ENCODE data around the gene OSTN.
"Not testable (repeated sequence)": the region's sequence is repeated elsewhere in the genome, so short reads cannot be mapped to it uniquely, and the experiment has no call there.

The OSTN gene

GRCh38 chr3:191221638-191222037, 22.6 kb downstream of the OSTN start:
- no peak for DNase-seq (ENCODE audit: low read depth)
- no peak overlapping the region for H3K4me3 ChIP-seq (ENCODE audit: low read depth, low read length)

DNA sequence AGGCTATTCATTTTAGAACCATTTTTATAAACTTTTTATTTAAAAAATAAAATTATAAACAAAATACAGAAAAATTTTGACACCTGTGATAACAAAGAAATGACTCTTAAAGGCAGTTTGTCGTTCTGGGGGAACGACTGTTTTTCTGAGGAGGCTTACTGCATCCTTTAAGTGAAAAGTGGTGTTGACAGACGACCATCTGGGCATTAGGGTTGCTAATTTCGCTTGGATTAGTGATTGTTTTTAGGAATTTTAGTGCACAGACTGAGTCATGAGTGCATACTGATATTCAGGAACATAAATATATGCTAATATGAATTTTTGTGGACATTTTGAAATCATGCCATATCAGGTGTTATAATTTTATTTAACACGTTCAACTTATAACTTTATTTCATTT, 28.5 kb downstream of the OSTN start:
- DNase-seq (ENCODE audit: low read depth) = no peak
- no peak overlapping the region for H3K4me3 ChIP-seq (ENCODE audit: low read depth, low read length)

GRCh38 chr3:191234216-191234615, 35.2 kb downstream of the OSTN start:
- DNase-seq (ENCODE audit: low read depth) = no peak
- no peak overlapping the region for H3K4me3 ChIP-seq (ENCODE audit: low read depth, low read length)

- no peak overlapping the region for H3K4me3 ChIP-seq (ENCODE audit: low read depth, low read length)
- no peak for DNase-seq (ENCODE audit: low read depth)
These were observed 36.6 kb downstream of the OSTN start for GRCh38 chr3:191235331-191236314.

- H3K4me3 ChIP-seq (ENCODE audit: low read depth, low read length) = no peak overlapping the region
- DNase-seq (ENCODE audit: low read depth) = no peak
These were observed 37.6 kb downstream of the OSTN start for GRCh38 chr3:191236646-191237045.

GRCh38 chr3:191237047-191237882, 38.2 kb downstream of the OSTN start:
- no peak for DNase-seq (ENCODE audit: low read depth)
- H3K4me3 ChIP-seq (ENCODE audit: low read depth, low read length) = no peak overlapping the region

GRCh38 chr3:191238321-191238817, 39.3 kb downstream of the OSTN start:
- DNase-seq (ENCODE audit: low read depth) = peak; percentile 52
- no peak overlapping the region for H3K4me3 ChIP-seq (ENCODE audit: low read depth, low read length)

DNA sequence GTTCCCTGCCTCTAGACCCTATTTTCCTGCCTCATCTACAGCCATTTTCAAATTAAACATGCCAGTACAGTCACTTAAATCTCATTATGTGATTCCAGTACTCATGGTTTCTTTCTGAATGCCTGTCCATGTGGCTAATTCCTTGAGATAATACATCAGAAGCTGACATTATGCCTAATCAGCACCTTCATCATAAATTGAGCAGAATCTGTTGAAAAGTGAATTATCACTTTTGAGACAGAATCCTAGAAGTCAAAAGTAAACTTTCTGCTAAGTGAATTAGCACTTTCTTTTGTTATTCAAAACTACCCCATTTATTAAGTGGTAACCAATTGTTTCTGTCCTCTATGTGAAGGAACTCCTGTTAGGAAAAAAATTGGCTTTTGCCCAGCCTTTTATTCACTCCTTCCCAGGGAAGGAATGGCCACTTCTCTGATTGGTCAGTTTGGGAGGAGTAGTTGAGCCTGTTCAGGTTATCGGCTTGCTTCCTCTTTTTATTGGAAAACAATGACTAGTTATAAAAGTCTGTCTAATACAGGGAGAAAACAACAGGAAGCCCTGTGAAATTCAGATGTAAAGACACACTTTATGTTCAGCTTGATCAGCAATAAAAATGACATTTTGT, 40.5 kb downstream of the OSTN start:
- no peak for DNase-seq (ENCODE audit: low read depth)

DNA sequence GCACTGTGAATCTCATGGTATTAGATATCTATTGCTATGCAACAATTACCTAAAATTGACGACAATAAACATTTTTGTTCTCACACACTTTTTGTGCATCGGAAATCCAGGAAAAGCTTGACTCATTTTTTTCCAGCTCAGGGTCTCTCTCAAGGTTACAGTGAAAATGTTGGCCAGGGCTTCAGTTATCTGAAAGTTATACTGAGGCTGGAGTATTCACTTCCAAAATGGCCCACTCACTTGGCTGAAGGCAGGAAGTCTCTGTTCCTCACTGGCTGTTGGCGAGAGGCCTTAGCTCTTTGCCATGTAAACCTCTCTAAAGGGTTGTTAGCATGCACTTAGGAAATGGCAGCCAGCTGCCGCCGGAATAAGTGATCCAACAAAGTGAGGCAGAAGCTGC, 41.4 kb downstream of the OSTN start:
- no peak overlapping the region for H3K4me3 ChIP-seq (ENCODE audit: low read depth, low read length)
- no peak for DNase-seq (ENCODE audit: low read depth)

More for the DNA sequence above, 40.5 kb downstream of the OSTN start:
- H3K4me3 ChIP-seq (ENCODE audit: low read depth, low read length) = no peak overlapping the region

- no peak overlapping the region for H3K4me3 ChIP-seq (ENCODE audit: low read depth, low read length)
- DNase-seq (ENCODE audit: low read depth) = no peak
These were observed 45.3 kb downstream of the OSTN start for GRCh38 chr3:191244242-191244867.

DNA sequence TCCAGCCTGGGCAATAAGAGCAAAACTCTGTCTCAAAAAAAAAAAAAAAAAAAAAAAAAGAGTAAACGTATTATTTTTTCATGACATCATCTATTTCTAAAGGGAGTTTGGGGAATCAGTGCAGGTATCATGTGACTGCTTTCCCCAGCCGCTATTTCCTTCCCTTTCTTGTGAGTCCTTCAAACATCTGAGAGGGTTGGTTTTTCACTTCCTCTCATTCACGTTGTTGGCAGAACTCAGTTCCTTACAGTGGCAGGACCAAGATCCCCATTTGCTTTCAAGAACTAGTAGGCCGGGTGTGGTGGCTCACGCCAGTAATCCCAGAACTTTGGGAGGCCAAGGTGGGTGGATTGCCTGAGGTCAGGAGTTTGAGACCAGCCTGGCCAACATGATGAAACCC, 47.0 kb downstream of the OSTN start:
- not testable (repeated sequence) for H3K4me3 ChIP-seq (ENCODE audit: low read depth, low read length); DNase-seq (ENCODE audit: low read depth)

- H3K4me3 ChIP-seq (ENCODE audit: low read depth, low read length) = no peak overlapping the region
- DNase-seq (ENCODE audit: low read depth) = no peak
These were observed 47.6 kb downstream of the OSTN start for GRCh38 chr3:191246630-191247029.

- no peak for DNase-seq (ENCODE audit: low read depth)
- no peak overlapping the region for H3K4me3 ChIP-seq (ENCODE audit: low read depth, low read length)
These were observed 54.2 kb downstream of the OSTN start for GRCh38 chr3:191253089-191253799.

DNA sequence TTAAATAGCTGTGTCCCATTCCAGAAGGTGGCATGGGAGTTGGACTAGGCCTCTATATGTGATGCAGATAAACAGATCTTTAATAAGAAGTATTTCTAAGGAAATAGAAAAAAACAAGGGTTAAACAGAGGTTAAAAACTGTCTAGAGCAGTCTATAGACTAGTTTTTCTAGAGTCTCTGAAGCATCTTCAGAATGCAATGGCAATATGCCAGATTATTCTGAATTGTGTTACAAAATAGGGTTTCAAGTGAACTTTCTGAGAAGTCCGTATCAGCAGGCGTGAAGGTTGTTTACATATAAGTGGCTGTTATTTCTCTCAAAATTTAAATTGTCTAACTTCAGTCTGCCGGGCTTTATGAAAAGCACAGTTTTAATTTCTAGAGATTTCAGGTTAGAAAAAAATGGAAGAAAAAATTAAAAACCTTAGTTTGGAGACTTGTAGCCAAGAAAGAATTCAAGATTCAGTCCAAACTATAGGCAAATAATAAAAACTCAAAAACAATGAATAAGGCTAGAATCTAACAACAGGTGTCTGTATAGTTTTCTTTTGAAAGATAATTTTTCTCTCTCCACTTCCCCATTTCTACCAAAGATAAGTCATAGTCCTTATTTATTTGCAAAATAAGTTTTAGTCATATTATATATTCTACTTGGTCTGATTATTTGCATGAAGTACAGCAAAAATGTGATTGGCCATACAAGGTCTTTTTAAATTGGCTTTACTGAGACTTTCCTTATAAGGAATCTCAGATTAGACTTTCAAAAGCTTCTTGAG, 55.2 kb downstream of the OSTN start:
- H3K4me3 ChIP-seq (ENCODE audit: low read depth, low read length) = no peak overlapping the region
- DNase-seq (ENCODE audit: low read depth) = no peak

DNA sequence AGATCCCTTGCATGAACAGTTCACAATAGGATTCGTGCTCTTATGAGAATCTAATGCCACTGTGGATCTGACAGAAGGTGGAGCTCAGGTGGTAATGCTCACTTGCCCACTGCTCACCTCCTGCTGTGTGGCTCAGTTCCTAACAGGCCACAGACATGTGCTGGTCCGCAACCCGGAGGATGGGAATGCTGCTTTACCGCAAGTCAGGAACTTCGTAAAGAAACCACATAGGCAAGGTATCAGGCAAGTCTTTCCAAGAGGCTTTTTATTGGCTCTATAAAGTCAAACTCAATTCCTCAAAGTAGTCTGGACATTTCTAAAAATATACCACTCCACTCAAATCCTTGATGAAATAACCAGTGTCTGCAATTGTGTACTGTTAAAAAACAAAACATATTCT, 56.1 kb downstream of the OSTN start:
- no peak overlapping the region for H3K4me3 ChIP-seq (ENCODE audit: low read depth, low read length)
- DNase-seq (ENCODE audit: low read depth) = no peak

GRCh38 chr3:191256405-191256804, 57.4 kb downstream of the OSTN start:
- H3K4me3 ChIP-seq (ENCODE audit: low read depth, low read length) = no peak overlapping the region
- no peak for DNase-seq (ENCODE audit: low read depth)

DNA sequence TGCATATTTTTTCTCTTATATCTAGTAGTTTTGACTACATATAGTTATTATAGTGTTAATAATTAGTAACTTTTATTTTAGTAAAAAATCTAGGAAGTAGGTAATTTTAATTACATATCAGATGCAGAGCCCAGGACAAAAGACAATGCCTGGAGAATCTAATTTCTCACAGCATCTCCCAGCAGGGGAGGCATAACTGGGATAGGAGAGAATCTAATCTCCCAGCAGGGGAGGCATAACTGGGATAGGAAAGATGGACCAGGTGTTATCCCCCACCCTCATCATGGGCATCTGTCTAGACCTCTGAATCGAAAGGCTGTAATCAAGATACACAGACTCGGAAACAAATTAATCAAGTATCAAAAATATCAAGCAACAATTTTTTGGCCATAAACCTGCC, 58.2 kb downstream of the OSTN start:
- DNase-seq (ENCODE audit: low read depth) = no peak
- no peak overlapping the region for H3K4me3 ChIP-seq (ENCODE audit: low read depth, low read length)

DNA sequence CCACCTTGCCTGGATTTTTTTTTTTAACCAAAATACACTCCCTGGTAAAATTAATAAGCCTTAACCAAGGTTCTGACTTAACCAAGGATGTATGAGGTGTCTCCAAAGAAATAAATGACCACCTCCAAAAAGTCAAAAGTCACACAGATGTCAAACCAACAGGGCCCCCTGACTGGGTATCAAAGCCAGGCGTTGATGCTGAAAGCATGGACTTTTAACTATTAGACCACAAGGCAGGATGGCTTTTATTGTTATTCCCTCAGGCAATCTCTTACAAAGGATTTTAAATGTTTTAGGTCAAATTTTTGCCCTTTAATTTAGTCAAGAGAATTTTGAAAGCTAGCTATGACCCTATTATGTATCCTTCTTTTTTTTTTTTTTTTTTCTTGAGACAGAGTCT, 60.4 kb downstream of the OSTN start:
- DNase-seq (ENCODE audit: low read depth) = no peak
- H3K4me3 ChIP-seq (ENCODE audit: low read depth, low read length) = no peak overlapping the region

Data from skeletal muscle cell (primary cell).